Subcutaneous adipose tissue (tissue), 4 donors: ENCODE measurements around the gene INPP5E. TPM values are rescaled to one million over a fixed set of nuclear protein-coding genes. Genes with fewer than 3 reads are reported as not detected.

Experiments
- CTCF ChIP-seq: fragments of 450-650 bp; IDR thresholded peaks from one replicate; pipeline ENCODE4 v1.5.1; 2016; ENCODE audit warnings: low read depth, mild to moderate bottlenecking, control low read depth, antibody characterized with exemption, moderate library complexity
- total RNA-seq, 4 donors: library from RNA; depleted of rRNA; stranded (reverse); fragments of >200 nt; gene quantifications; one replicate each; pipeline ENCODE4 v1.1.0, GENCODE V29; 2016

INPP5E gene
- total RNA-seq, 4 donors from 2014 or later, result 4.4 to 12.8 (median 5.0) TPM

- TF ChIP-seq CTCF, result no peak
Observed at GRCh38 chr9:136460772-136461325, 21.2 kb upstream of the INPP5E start.

- no peak for TF ChIP-seq CTCF
Observed at GRCh38 chr9:136459425-136459824, 19.8 kb upstream of the INPP5E start.

GRCh38 chr9:136457326-136457725, 17.7 kb upstream of the INPP5E start:
- no peak for TF ChIP-seq CTCF

- no peak for TF ChIP-seq CTCF
Observed at GRCh38 chr9:136456258-136456657, 16.6 kb upstream of the INPP5E start.

GRCh38 chr9:136455043-136456002, 15.7 kb upstream of the INPP5E start:
- TF ChIP-seq CTCF, result no peak

- no peak for TF ChIP-seq CTCF
Observed at GRCh38 chr9:136454026-136454796, 14.6 kb upstream of the INPP5E start.

- no peak for TF ChIP-seq CTCF
Observed at GRCh38 chr9:136453326-136453725, 13.7 kb upstream of the INPP5E start.
